ENCODE measurements around the gene OLFML2B. TPM values are rescaled to one million over a fixed set of nuclear protein-coding genes. Genes with fewer than 3 reads are reported as not detected.

OLFML2B gene
- total RNA-seq, 5 donors from 2014 or later (not counting 1 experiment from before 2014, with no cell fraction given): not detected

- peaks cover 42% of the 10 kb centered on the region for H3K36me3 Mint-ChIP-seq
- H3K4me3 Mint-ChIP-seq: no peak overlapping the region
- Histone ChIP-seq H3K4me3 (ENCODE audit: control insufficient read depth in 1 of 2, extremely low read depth in 1 of 2, low read length in 1 of 2) (no peak overlapping the region), H3K9me3 (no peaks in the 10 kb centered on the region), H3K36me3 (ENCODE audit: control insufficient read depth in 2 of 2, extremely low read depth in 1 of 2, insufficient read depth in 1 of 2, low read length in 1 of 2) (peaks cover under 1 to 2% of the 10 kb centered on the region in 2 donors), H3K27ac (ENCODE audit: low read length) (no peak overlapping the region), H3K4me1 (ENCODE audit: control insufficient read depth in 1 of 2, extremely low read depth in 1 of 2, insufficient read depth in 2 of 2, low read length in 2 of 2) (no peaks in the 10 kb centered on the region), H3K27me3 (replicated peaks in 1 of 2; ENCODE audit: control insufficient read depth in 2 of 2, extremely low read depth in 1 of 2, insufficient read depth in 2 of 2, low read length in 1 of 2) (no peaks in the 10 kb centered on the region)
- H3K4me1 Mint-ChIP-seq: peaks cover 37 to 47% (median 38%) of the 10 kb centered on the region in 3 donors
- CTCF ChIA-PET: no interaction called here
- no peak for DNase-seq
- 100% methylated on average over 1 of the region's 1 CpG for WGBS (ENCODE audit: insufficient coverage)
- no peak overlapping the region for H3K27ac Mint-ChIP-seq
- no peaks in the 10 kb centered on the region for H3K9me3 Mint-ChIP-seq
- no peaks in the 10 kb centered on the region for H3K27me3 Mint-ChIP-seq
- ATAC-seq (replicated peaks in 1 of 4): no peak
- POLR2A ChIA-PET: no interaction called here
Measured at GRCh38 chr1:161950377-161950776, 73.3 kb downstream of the OLFML2B start.

DNA sequence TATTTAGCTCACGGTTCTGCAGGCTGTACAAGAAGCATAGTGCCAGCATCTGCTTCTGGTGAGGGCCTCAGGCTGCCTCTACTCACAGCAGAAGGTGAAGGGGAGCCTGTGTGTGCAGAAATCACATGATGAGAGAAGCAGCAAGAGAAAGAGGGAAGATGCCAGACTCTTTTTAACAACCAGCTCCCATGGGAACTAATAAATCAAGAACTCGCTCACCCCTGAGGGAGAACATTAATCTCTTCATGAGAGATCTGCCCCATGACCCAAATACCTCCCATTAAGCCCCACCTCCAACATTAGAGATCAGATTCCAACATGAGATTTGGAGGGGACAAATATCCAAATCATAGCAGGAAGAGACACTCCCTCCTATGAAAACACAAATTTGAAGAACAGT is 74.1 kb downstream of the OLFML2B start:
- H3K4me1 Mint-ChIP-seq: peaks cover 29 to 41% (median 31%) of the 10 kb centered on the region in 3 donors
- CTCF ChIA-PET: no interaction called here
- H3K9me3 ChIP-seq: no peaks in the 10 kb centered on the region
- H3K4me3 ChIP-seq (ENCODE audit: control insufficient read depth in 1 of 2, extremely low read depth in 1 of 2, low read length in 1 of 2): no peak overlapping the region
- H3K4me1 ChIP-seq (ENCODE audit: control insufficient read depth in 1 of 2, extremely low read depth in 1 of 2, insufficient read depth in 2 of 2, low read length in 2 of 2): no peaks in the 10 kb centered on the region
- no peaks in the 10 kb centered on the region for H3K9me3 Mint-ChIP-seq
- POLR2A ChIA-PET: no interaction called here
- H3K36me3 ChIP-seq (ENCODE audit: control insufficient read depth in 2 of 2, extremely low read depth in 1 of 2, insufficient read depth in 1 of 2, low read length in 1 of 2): peaks cover 2 to 4% of the 10 kb centered on the region in 2 donors
- H3K4me3 Mint-ChIP-seq: no peak overlapping the region
- no peaks in the 10 kb centered on the region for H3K27me3 Mint-ChIP-seq
- no peak overlapping the region for H3K27ac ChIP-seq (ENCODE audit: low read length)
- WGBS (ENCODE audit: insufficient coverage): 80% methylated on average over 1 of the region's 2 CpGs
- DNase-seq (no peak), ATAC-seq (replicated peaks in 1 of 4) (no peak)
- H3K27ac Mint-ChIP-seq: no peak overlapping the region
- no peaks in the 10 kb centered on the region for H3K27me3 ChIP-seq (replicated peaks in 1 of 2; ENCODE audit: control insufficient read depth in 2 of 2, extremely low read depth in 1 of 2, insufficient read depth in 2 of 2, low read length in 1 of 2)
- peaks cover 50% of the 10 kb centered on the region for H3K36me3 Mint-ChIP-seq

- H3K4me3 Mint-ChIP-seq: no peak overlapping the region
- peaks cover 2 to 11% of the 10 kb centered on the region in 2 donors for H3K36me3 ChIP-seq (ENCODE audit: control insufficient read depth in 2 of 2, extremely low read depth in 1 of 2, insufficient read depth in 1 of 2, low read length in 1 of 2)
- no peak overlapping the region for H3K27ac ChIP-seq (ENCODE audit: low read length)
- POLR2A ChIA-PET: no interaction called here
- H3K27me3 Mint-ChIP-seq: no peaks in the 10 kb centered on the region
- H3K9me3 ChIP-seq: no peaks in the 10 kb centered on the region
- no CpG with 5 or more reads among the region's 4 CpGs for WGBS (ENCODE audit: insufficient coverage)
- CTCF ChIA-PET: no interaction called here
- no peaks in the 10 kb centered on the region for H3K9me3 Mint-ChIP-seq
- no peak overlapping the region for H3K4me3 ChIP-seq (ENCODE audit: control insufficient read depth in 1 of 2, extremely low read depth in 1 of 2, low read length in 1 of 2)
- ATAC-seq (replicated peaks in 1 of 4) (no peak), DNase-seq (no peak)
- H3K4me1 ChIP-seq (ENCODE audit: control insufficient read depth in 1 of 2, extremely low read depth in 1 of 2, insufficient read depth in 2 of 2, low read length in 2 of 2): no peaks in the 10 kb centered on the region
- no peaks in the 10 kb centered on the region for H3K27me3 ChIP-seq (replicated peaks in 1 of 2; ENCODE audit: control insufficient read depth in 2 of 2, extremely low read depth in 1 of 2, insufficient read depth in 2 of 2, low read length in 1 of 2)
- peaks cover 18 to 30% (median 22%) of the 10 kb centered on the region in 3 donors for H3K4me1 Mint-ChIP-seq
- H3K27ac Mint-ChIP-seq: no peak overlapping the region
- H3K36me3 Mint-ChIP-seq: peaks cover 57% of the 10 kb centered on the region
Measured at GRCh38 chr1:161948435-161948834, 75.2 kb downstream of the OLFML2B start.

DNA sequence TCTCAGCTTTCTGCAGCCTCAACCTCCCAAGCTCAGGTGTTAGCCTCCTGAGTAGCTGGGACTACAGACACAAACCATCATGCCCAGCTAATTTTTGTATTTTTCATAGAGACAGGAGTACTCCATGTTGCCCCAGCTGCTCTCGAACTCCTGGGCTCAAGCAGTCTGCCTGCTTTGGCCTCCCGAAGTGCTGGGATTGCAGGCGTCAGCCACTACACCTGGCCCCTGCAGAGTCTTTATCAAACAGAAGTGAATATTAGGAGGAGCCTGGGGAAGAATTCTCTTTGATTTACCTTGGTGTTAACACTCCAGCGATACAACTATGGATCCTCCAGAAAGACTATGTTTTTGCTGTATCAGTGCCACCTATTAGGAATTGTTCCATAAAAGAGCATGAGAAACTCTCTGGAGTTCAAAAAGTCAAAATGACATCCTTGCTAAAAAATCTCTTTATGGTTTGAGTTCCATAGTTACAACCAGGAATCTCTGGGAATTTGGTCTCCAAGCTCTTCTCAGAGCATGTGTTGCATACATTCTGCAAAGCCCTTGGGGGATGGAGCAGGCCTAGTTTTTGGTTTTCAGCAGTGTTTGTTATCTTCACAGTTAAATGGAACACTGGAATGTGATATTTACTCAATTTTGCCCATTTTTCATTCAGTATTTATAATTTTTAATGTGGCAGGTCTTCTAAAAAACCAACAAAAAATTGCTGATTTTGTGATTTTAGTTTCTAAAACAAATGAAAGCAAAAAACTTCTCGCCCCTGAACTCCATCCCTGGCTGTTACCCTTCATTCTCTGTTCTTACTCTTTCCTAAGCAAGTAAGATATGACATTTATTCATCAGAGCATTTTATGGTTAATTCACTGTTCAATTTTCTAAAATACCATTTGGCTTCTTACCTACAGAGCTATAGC is 77.3 kb downstream of the OLFML2B start:
- Histone ChIP-seq H3K27ac (ENCODE audit: low read length) (no peak overlapping the region), H3K9me3 (no peaks in the 10 kb centered on the region), H3K27me3 (replicated peaks in 1 of 2; ENCODE audit: control insufficient read depth in 2 of 2, extremely low read depth in 1 of 2, insufficient read depth in 2 of 2, low read length in 1 of 2) (no peaks in the 10 kb centered on the region), H3K4me3 (ENCODE audit: control insufficient read depth in 1 of 2, extremely low read depth in 1 of 2, low read length in 1 of 2) (no peak overlapping the region), H3K4me1 (ENCODE audit: control insufficient read depth in 1 of 2, extremely low read depth in 1 of 2, insufficient read depth in 2 of 2, low read length in 2 of 2) (no peaks in the 10 kb centered on the region), H3K36me3 (ENCODE audit: control insufficient read depth in 2 of 2, extremely low read depth in 1 of 2, insufficient read depth in 1 of 2, low read length in 1 of 2) (peaks cover 2 to 21% of the 10 kb centered on the region in 2 donors)
- DNase-seq (no peak), ATAC-seq (replicated peaks in 1 of 4) (no peak)
- H3K4me1 Mint-ChIP-seq: peaks cover 5 to 13% (median 6%) of the 10 kb centered on the region in 3 donors
- H3K4me3 Mint-ChIP-seq: no peak overlapping the region
- no peaks in the 10 kb centered on the region for H3K9me3 Mint-ChIP-seq
- CTCF ChIA-PET: no interaction called here
- WGBS (ENCODE audit: insufficient coverage): 100% methylated on average over 3 of the region's 5 CpGs
- no peak overlapping the region for H3K27ac Mint-ChIP-seq
- H3K36me3 Mint-ChIP-seq: peaks cover 62% of the 10 kb centered on the region
- POLR2A ChIA-PET: no interaction called here
- H3K27me3 Mint-ChIP-seq: no peaks in the 10 kb centered on the region

DNA sequence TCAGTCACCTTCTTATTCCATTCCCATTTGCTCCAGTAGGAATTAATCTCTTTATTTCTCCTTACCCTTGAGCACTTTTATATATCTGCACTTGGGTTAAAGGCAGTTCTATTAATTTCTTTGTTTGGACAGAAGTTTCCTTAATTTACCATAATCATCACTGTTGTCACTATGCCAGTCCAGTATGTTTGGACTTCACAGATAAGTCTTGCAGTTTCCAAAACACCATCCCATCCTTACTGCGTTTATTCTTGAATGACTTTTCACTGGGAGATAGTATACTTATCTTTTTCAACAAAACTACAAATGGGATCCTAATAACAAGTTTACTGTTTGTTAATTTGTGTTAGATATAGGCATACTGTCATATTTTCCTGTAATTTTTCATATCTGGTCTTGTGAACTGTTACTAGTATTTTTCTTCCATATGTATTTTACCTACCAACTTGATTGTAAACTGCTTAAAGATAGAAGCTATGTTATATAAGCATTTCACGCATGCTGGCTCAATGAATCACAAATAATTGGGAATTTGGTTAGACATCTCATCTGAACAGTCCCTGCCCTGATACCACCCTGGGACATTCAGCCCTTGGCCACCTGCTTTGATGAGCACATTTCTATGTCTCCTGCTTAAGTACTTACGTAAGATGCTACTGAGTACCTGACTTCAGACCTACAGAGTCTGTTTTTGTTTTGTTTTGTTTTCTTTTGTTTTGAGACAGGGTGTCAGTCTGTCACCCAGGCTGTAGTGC is 78.2 kb downstream of the OLFML2B start:
- peaks cover 58% of the 10 kb centered on the region for H3K36me3 Mint-ChIP-seq
- no peak for ATAC-seq (replicated peaks in 1 of 4)

DNA sequence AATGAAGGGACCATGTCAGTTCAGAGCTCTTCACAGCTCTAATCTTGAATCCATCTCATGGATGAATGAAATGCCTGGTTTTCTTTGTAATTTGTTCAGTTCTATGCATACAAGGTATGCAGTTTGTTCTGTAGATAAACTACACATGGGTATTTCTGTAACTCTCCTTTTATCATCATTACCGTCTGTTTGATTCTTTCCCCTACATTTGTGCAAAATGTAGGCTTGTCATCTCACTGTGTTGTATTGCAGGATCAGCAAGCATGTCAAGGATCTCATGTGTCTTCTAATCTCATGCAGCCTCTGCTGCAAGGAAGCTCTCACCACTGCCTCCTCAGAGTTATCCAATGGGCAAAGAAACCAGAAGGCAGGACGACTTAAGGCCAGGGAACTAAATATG is 79.3 kb downstream of the OLFML2B start:
- no peaks in the 10 kb centered on the region for H3K27me3 Mint-ChIP-seq
- H3K36me3 Mint-ChIP-seq: peaks cover 50% of the 10 kb centered on the region

More for the DNA sequence above, 78.2 kb downstream of the OLFML2B start:
- Histone ChIP-seq H3K27me3 (replicated peaks in 1 of 2; ENCODE audit: control insufficient read depth in 2 of 2, extremely low read depth in 1 of 2, insufficient read depth in 2 of 2, low read length in 1 of 2) (no peaks in the 10 kb centered on the region), H3K4me3 (ENCODE audit: control insufficient read depth in 1 of 2, extremely low read depth in 1 of 2, low read length in 1 of 2) (no peak overlapping the region), H3K4me1 (ENCODE audit: control insufficient read depth in 1 of 2, extremely low read depth in 1 of 2, insufficient read depth in 2 of 2, low read length in 2 of 2) (no peaks in the 10 kb centered on the region), H3K9me3 (no peaks in the 10 kb centered on the region), H3K36me3 (ENCODE audit: control insufficient read depth in 2 of 2, extremely low read depth in 1 of 2, insufficient read depth in 1 of 2, low read length in 1 of 2) (peaks cover 2 to 21% of the 10 kb centered on the region in 2 donors), H3K27ac (ENCODE audit: low read length) (no peak overlapping the region)
- Mint-ChIP-seq H3K27me3 (no peaks in the 10 kb centered on the region), H3K27ac (no peak overlapping the region), H3K4me1 (peaks cover 4 to 10% (median 6%) of the 10 kb centered on the region in 3 donors), H3K9me3 (no peaks in the 10 kb centered on the region), H3K4me3 (no peak overlapping the region)
- POLR2A ChIA-PET: no interaction called here
- WGBS (ENCODE audit: insufficient coverage): 100% methylated on average over 1 of the region's 3 CpGs
- DNase-seq: no peak
- CTCF ChIA-PET: no interaction called here

More for the DNA sequence above, 79.3 kb downstream of the OLFML2B start:
- DNase-seq (no peak), ATAC-seq (replicated peaks in 1 of 4) (no peak)
- POLR2A ChIA-PET: interaction anchor here in 1 of 2 donors (0.9 kb wide), 1 partner anchor 9 kb away, joined by 3 read pairs; no protein-coding TSS in a partner anchor
- H3K36me3 ChIP-seq (ENCODE audit: control insufficient read depth in 2 of 2, extremely low read depth in 1 of 2, insufficient read depth in 1 of 2, low read length in 1 of 2): peaks cover 2 to 21% of the 10 kb centered on the region in 2 donors
- CTCF ChIA-PET: no interaction called here
- H3K27me3 ChIP-seq (replicated peaks in 1 of 2; ENCODE audit: control insufficient read depth in 2 of 2, extremely low read depth in 1 of 2, insufficient read depth in 2 of 2, low read length in 1 of 2): no peaks in the 10 kb centered on the region
- H3K4me1 ChIP-seq (ENCODE audit: control insufficient read depth in 1 of 2, extremely low read depth in 1 of 2, insufficient read depth in 2 of 2, low read length in 2 of 2): no peaks in the 10 kb centered on the region
- H3K27ac ChIP-seq (ENCODE audit: low read length): no peak overlapping the region
- no peak overlapping the region for H3K4me3 Mint-ChIP-seq
- no CpG with 5 or more reads among the region's 2 CpGs for WGBS (ENCODE audit: insufficient coverage)
- no peaks in the 10 kb centered on the region for H3K9me3 ChIP-seq
- no peak overlapping the region for H3K27ac Mint-ChIP-seq
- H3K4me1 Mint-ChIP-seq: peaks cover 4 to 9% (median 6%) of the 10 kb centered on the region in 3 donors
- no peaks in the 10 kb centered on the region for H3K9me3 Mint-ChIP-seq
- H3K4me3 ChIP-seq (ENCODE audit: control insufficient read depth in 1 of 2, extremely low read depth in 1 of 2, low read length in 1 of 2): no peak overlapping the region
